ENCODE results near the gene UFD1. TPM values are rescaled to one million over a fixed set of nuclear protein-coding genes. Genes with fewer than 3 reads are reported as not detected.
A peak's percentile ranks its signal among the peaks of the same experiment; 100 is the strongest.

Gene UFD1
- total and polyA plus RNA-seq, 9 of the 15 experiments (the other 6 are each of a cell fraction or from before 2014, with no cell fraction given): 238 to 645 (median 363) TPM

GRCh38 chr22:19523240-19524169 lies 44.5 kb upstream of the UFD1 start (continued):
- TF ChIP-seq ETS1 (conservative IDR thresholded peaks at IDR 0.05; ENCODE audit: control insufficient read depth, low read depth, low read length): 0 out of 2 replicates have a peak, but pooled peaks have one; percentile 44
- TF ChIP-seq TFAP4 (CRISPR knock-in tag; IDR thresholded peaks at IDR 0.05; ENCODE audit: borderline replicate concordance): peak; percentile 52; the same call in 1 of the 2 replicates
- TF ChIP-seq ZNF707 (CRISPR knock-in tag; conservative IDR thresholded peaks at IDR 0.05): no peak
- no peak for TF ChIP-seq SRSF9 (IDR thresholded peaks at IDR 0.05; ENCODE audit: borderline replicate concordance, low read depth, low read length)
- no peak for TF ChIP-seq JUN (IDR thresholded peaks at IDR 0.05; ENCODE audit: borderline replicate concordance, low read depth, low read length)
- no peak for TF ChIP-seq JUN (CRISPR knock-in tag; IDR thresholded peaks at IDR 0.05; ENCODE audit: borderline replicate concordance)
- TF ChIP-seq CREB1 (IDR thresholded peaks at IDR 0.05): no peak
- TF ChIP-seq CREB1 (CRISPR knock-in tag; IDR thresholded peaks at IDR 0.05): peak; percentile 53; the same call in 1 of the 2 replicates
- no peak for TF ChIP-seq ZBTB17 (CRISPR knock-in tag; IDR thresholded peaks at IDR 0.05)
- TF ChIP-seq CTCFL (IDR thresholded peaks at IDR 0.05; ENCODE audit: borderline replicate concordance, insufficient read depth, low read depth, low read length, poor library complexity, severe bottlenecking): no peak
- no peak for TF ChIP-seq NFATC3 (IDR thresholded peaks at IDR 0.05)
- no peak for TF ChIP-seq MNT (conservative IDR thresholded peaks at IDR 0.05)
- TF ChIP-seq ZNF655 (CRISPR knock-in tag; IDR thresholded peaks at IDR 0.05): no peak
- peak; percentile 53; the same call in 1 of the 2 replicates for TF ChIP-seq THAP7 (CRISPR knock-in tag; IDR thresholded peaks at IDR 0.05)
- no peak for TF ChIP-seq ARID3B (CRISPR knock-in tag; IDR thresholded peaks at IDR 0.05; ENCODE audit: borderline replicate concordance)
- 0 out of 2 replicates have a peak, but pooled peaks have one; percentile 46 for TF ChIP-seq PHB (CRISPR knock-in tag; IDR thresholded peaks at IDR 0.05)
